Stimulated activated CD8-positive, alpha-beta memory T cell treated with anti-CD3 and anti-CD28 coated beads, Interleukin-15, amount 100 ng/mL, for 24 hours (primary cell): Measurements from ENCODE around the gene HRK.

Experiments
- DNase-seq: peaks from one replicate; pipeline ENCODE4 v3.0.0-alpha.2; 2020; ENCODE audit warnings: low read depth

HRK gene

DNA sequence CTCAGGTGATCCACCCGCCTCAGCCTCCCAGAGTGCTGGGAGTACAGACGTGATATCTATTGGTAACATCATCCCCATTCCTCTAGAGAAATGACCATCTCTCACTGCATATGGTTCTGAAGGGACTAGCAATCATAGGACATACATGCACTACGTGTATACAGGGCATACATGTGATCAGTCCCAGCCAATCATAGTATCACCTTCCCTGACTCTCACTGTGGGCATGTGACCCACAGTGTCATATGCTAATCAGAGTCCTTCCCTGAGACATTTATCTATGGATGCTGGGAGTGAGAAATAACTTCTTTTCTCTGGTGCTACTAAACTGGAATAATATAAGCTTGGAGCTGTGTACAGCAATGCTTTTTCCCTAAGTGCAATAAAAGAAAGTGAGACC lies 17.4 kb upstream of the HRK start:
- no peak for DNase-seq

DNA sequence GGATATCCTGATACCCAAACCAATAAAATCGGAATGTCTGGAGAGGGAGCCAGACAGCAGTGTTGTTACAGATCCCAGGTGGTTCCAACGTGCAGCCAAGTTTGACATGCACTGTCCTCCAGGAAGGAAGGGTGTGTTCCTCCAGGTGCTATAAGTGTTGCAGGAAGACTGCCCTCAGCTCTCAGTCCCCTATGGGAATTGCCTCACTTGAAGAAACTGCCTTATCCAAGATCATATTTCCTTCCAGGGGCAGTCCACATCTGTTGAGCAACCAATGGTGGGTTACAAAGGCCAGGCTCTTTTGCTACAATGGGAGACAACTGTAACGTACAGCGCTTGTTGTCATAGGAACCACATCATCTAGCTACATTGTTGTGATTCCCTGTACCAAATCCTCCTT lies 16.2 kb upstream of the HRK start:
- DNase-seq, result no peak

DNA sequence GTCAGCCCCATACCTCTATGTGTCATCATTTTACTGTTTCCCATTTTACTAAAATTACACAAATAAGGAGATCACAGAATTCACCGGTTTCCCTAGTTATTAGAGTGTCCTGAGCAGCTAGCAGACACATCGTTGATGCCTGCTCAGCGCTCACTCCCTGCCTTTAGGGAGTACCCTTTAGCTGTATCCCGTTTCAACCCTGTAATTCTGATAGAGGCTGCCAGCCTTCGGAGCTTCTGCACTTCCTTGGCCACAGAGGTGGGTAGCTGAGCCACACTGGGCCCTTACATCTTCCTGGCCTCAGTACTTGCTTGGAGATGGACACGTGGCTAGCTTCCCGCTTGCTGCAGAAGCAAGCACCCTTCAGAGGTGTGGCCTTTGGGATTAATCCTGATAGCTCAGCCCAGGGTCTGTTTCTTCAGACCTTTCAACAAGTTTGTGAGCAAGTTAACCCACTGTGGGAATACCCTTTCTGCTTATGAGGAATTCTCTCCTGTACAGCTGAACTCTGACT lies 15.2 kb upstream of the HRK start:
- DNase-seq, result no peak

DNA sequence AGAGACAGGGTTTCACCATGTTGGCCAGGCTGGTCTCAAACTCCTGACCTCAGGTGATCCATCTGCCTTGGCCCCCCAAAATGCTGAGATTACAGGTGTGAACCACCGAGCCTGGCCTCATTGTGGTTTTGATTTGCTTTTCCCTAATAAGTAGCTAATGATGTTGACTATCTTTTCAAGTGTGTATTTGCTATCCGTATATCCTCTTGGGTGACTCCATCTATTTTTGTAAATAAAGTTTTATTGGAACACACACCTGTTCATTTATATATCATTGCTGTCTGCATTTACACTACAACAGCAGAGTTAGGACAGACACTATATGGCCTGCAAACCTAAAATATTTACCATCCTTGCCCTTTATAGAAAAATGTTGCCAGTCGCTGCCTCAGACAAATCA lies 13.7 kb upstream of the HRK start:
- DNase-seq, result no peak

DNA sequence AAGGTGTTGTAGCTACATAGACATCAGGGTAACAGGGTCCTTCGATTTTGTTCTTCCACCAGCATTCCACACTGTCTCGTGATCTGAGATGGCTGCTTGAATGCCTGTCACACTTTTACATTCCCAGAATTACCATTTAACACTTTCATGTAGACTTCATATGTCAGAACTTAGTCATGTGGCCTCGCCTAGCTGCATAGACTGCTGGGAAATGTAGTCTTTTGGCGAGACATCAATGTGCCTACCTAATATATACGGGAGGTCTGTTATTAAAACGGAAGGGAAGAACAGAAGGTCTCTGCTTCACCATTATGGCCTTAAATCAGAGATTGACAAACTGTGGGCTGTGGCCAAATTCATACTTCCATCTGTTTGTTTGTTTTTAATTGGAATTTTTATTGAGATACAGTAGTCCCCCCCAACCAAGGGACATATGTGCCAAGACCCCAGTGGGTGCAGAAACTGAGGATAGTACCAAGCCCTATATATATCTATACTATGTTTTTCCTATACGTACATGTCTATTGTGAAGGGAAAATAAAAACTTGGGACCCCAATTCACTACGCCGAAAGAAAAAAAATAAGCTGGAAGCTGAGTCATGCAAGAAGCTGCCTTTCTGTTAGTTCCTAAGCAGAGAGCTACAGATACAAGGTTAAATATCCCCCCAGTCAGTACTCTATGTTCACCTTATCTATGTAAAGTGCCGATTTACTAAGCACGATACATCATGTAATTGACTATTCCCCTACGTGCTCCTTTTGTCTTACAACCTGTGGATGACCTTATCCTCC lies 11.3 kb upstream of the HRK start:
- no peak for DNase-seq

DNA sequence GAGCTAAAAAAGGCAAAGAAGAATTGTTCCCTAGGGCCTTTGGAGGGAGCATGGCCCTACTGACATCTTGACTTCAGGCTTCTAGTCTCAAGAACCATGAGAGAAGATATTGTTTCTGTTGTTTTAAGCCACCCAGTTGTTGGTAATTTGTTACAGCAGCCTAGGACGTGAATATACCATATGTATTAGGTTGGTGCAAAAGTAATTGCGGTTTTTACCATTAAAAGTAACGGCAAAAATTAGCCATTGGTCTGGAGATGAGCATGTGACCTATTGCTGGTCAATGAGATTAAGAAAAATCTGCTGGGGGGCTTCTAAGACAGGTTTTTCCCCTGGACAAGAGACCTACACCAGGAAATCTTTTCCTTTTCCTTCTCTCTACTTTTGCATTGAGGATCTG lies 9.8 kb upstream of the HRK start:
- no peak for DNase-seq

DNA sequence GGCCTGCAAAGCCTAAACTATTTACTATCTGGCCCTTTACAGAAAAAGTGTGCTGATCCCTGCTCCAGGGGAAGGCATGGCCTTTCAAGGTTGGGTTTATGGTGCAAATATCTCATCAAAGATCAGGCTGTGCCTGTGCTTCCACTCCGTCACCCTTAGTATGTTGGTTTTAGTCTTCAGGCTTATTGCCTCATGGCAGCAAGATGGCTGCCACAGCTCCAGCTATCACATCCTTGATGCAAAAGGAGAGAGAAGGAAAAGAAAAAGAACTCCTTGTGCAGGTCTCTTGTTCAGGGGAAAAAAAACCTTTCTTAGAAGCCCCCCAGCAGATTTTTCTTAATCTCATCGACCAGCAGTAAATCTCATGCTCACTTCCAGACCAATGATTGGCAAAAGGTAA lies 9.1 kb upstream of the HRK start:
- DNase-seq, result no peak

DNA sequence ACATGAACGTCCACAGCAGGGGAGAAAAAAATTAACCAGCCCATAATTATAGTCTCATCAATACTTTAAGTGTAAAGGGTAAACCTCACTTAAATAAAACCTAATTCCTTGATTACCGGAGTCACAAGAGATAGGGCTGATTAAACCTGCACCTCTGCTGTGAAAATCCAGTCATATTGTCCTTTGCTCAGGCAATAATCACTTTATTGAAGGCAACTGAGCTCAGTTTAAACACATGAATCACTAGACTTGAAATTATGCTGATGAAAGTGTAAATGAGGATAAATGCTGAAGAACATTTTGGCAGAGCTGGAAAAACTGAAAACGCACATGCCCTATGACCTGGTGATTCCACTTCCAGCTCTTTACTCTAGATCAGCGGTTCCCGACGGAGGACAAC lies 6.7 kb upstream of the HRK start:
- DNase-seq, result no peak

DNA sequence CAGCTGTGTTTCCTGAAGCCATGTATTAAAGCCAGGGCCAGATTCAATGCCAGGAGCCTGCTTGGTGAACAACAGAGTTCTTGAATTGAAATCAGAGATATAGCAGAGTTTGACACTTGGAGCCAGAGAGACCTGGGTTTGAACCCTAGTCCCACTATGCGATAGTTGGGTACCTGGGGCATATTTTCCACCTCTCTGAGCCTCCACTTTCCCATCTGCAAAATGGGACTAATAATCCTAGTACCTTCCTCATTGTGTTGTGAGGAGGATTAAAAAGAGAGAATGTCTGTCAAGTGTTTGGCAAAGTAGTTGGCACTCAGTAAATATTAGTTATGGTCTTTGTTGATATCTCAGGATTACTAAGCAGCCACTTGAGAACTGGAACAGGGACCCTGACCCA lies 6.0 kb upstream of the HRK start:
- DNase-seq, result no peak

DNA sequence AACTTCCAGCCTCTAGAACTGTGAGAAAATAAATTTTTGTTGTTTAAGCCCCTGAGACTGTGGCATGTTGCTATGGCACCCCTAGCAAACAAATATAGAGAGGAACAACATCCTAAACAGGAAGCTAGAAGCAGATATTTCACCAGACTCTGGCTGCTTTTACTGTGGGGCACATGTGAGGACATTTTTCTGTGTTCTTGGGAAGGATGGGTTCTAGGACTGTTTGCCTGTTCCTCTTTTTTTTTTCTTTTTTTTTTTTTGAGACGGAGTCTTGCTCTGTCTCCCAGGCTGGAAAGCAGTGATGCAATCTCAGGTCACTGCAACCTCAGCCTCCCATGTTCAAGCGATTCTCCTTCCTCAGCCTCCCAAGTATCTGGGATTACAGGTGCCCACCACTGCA lies 4.2 kb upstream of the HRK start:
- DNase-seq, result no peak

DNA sequence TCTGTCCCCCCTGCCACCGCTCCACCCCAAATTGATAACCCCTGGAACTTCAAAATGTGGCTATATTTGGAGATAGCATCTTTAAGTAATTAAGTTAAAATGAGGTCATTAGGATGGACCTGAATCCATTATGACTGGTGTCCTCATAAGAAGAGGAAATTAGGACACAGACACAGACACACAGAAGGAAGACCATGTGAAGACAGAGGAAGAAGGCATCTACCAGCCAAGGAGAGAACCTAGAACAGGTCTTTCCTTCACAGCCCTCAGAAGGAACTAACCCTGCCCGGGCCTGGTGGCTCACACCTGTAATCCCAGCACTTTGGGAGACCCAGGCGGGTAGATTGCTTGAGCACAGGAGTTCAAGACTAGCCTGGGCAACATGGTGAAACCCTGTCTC lies 3.6 kb upstream of the HRK start:
- DNase-seq, result no peak

DNA sequence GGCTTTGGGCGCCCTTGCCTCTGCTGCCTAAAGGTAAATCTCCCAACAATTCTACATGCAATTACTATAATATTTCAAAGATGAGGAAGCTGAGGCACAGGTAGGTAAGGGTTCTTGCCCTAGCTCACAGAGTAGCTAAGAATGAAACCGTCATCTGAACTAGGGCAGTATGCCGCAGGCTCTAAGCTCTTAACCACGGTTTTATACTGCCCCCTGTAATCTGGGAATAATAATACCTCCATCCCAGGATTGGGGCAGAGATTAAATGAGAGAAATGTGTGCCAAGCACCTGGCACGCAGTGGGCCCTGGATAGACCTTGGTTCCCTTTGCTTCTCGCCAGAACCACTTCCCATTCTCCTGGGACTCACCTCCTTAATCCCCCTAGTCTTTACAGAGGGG lies 1.5 kb upstream of the HRK start:
- DNase-seq, result no peak

DNA sequence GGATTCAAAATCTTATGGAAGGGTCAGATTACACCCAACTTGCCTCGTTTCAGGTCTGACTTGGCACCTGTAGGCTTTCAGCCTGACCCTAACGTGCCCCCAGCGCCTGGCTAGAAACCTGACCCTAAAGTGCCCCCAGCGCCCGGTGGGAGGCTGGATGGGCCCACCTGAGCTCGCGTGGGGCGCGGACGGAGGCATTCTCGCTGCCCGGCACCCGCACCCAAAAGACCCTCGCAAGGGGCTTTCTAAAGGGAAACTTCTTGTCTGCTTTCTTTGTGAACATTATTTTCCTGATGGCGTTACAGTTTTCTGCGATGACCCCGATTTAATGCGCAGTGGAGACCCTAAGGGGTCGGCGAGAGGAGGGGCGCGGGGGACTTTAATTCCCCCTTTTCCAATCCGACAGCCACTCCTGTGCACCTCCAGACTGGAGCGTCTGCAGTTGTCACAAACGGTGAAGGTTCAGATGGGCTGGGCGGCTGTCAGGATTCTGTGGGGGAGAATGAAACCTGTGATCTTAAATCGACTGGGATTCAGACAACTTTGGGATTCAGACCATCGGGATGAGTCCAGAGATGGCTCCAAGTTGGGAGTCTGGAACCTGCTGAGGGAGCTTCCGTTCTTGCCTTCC lies 751 bp upstream of the HRK start:
- no peak for DNase-seq

DNA sequence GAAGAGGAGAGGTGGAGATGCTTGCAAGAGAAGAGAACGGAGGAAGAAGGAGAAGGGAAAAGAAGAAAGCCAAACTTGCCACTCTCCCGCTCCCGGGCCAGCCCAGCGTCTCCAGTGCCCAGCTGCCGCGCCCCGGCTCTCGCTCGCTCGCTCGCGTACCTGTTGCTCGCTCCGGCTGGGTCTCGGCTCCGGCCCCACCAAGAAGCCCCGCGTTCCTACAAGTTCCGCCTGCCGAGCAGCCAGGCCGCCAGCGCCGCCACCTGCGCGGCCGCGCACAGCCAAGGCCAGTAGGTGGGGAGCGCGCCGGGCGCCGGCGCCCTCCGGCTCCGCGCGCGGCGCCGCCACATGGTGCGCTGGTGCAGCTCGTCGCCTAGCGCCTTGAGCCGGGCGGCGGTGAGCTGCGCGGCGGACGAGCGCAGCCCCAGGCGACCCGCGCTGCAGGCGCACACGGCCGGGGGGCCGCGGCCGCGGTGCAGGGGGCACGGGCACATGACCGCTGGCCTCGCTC lies 370 bp downstream of the HRK start:
- no peak for DNase-seq

DNA sequence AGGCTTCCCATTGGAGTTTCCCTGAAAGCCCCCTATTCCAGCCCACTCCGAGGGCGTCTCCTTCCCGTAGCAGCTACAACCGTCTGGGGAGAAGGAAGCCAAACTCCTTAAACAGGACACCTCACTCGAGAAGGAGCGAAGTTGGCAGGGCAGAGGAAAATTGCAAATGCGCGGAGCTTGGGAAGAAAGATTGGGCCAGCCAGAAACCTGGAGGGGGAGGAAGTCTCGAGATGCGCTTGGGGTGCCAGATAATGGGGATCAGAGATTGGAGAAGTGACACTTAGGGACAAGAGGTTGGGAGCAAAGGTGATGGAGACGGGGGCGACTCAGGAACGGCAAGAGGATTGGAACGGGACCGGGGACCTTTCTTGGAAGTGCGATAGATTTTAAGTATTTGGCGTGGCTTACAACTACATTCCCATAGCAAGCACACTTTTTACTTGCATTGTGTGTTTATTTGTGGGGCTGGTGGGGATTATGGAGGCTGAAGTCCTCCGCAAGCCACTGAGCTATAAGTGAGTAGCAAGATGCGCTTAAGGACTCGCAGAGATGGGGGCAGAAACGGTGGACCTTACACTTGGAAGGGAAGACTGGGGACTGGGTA lies 926 bp downstream of the HRK start:
- DNase-seq, result no peak

DNA sequence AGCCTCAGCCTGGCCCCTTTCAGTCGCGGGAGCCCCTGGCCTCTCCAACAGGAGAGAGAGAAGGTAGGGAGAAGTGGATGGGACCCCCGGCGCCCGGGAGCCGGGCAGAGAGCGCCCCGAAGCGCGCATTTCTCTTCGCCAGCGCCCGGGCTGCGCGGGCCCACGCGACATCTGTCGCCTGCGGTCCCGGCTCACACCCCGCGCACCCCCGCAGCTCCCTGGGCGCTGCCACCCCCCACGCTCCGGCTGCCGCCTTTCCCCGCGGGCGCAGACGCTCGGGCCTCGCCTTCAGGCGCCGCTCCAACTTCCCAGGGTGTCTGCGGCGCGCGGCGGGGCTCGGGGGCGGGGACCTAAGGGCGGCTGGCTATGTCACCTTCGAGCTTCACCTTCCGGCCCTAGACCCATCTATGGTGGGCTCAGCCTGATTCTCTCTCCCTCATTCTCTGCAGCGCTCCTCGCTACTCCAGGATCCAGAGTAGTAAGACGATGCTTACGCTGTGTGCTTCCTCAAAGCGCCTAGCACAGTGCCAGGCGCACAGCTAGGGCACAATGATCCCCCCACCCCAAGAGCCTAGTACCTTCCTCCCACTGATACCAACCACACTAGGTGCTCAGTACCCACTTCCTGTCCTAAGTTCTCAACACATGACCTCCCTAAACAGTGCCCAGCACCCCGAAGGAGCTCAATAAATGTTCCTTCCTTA lies 1.6 kb downstream of the HRK start:
- no peak for DNase-seq

DNA sequence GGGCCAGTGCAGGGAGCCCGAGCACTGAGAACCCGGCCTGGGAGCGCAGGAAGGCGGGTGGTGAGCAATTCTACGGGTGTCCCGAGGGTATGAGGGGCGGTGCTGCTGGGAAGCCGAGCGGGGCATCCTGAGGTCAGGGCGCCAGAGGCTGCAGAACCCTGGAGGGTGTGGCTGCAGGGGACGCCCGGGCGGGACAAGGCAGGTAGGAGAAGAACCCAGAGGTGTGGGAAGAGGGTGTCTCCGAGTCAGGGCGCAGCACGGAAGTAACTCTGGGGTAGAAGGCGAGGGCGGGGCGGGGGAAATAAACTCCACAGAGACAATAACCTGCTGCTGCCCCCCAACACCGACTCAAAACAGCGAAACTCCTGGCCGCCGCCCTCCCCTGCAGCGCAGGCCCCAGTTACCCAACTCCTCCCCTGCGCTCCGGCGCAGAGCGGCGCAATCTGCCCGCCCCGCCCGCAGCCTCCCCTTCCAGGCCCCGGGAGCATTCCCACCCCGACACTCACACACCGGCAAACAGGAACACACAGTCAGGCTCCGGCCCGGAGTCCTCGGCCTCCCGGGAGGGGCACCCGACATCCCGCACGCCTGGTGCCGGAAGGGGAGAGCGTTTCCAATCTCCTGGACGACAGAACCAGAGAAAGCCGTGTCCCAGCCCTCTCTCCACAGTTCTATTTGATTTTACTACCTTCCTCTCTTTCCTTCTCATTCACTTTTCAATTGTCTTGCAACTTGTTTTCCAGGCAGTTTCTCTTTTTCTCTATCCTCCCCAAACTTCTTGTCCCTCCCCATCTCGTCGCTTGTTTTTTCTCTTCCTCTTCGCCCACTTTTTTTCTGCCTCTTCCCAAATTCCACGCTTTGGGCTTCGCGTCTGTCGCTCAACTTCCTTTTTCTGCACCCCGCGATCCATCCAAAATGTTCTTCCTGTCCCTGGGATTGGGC lies 2.4 kb downstream of the HRK start:
- no peak for DNase-seq

DNA sequence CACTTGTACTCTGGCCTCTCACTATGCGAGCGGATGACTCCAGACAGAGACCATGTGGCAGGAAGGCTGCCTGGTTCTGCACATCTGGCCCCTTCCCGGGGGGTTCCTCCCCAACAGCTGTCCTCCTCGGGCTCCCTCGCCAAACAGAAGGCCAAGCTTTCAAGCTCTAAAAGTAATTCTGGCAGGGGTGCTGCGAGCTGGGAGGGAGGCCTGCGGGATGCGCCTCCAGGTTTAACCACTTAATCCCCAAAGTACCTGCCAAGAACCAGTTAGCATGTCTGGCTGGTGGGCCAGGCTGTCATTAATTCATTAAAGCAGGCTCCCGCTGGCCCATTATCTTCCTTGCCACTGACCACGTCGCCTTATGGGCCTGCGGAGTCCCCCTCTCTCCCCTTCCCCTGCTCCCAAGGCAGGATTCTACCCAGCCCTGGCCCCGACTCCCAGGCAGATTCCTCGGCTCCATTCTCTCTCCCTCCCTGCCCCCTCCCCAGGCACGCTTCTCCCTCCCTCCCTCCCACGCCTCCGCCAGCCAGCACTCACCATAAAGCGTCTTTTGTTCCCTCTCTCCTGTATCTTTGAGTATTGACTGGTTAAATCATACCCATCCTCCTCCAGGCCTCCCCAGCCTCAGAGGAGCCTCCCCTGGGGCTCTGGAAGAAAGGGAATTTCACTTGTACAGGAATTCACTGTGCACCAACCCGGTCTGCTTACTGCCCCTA lies 4.9 kb downstream of the HRK start:
- no peak for DNase-seq

DNA sequence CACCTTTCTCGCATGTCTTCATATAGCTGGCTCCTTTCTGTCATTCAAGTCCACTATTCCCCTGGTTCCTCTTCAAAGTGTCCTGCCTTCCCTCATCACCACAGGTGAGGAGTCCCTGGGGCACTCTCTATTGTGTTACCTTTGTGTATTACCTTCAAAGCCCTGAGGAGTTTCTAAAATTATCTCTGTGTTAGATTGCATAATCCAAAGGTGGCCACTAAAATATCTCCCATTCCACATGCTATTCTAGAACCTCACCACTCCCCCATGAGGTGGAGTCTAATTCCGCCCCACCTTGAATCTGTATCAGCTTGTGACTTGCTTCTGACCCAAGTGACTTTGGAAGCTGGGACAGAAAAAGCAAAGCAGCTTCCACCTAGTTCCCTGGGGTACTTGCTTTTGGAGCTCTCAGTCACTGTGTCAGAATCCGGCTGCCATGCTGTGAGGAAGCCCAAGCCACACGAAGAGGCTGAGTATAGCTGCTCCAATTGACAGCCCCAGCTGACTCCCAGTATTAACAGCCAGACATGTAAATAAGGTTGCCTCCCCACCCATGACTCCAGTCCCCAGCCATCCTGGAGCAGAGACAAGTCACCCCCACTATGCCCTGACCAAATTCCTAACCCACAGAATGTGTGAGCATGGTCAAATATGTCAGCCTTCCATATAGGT lies 6.8 kb downstream of the HRK start:
- DNase-seq, result no peak

DNA sequence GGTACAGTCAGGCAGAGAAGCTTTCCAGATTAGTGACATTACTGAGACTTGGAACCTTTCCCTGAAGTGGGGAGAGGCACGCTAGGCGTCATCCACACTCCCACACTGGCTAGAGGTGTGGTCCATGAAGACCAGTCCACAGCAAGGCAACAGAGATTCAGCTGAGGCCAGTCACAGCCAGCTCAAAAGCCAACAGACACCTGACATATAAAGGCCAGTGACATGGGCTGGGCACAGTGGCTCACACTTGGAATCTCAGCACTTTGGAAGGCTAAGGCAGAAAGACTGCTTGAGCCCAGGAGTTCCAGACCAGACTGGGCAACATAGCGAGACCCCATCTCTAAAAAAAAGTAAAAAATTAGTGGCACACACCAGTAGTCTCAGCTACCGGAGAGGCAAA lies 10.9 kb downstream of the HRK start:
- DNase-seq, result no peak
